GM23338 (cell line): ENCODE measurements around the gene MASP2. TPM values are rescaled to one million over a fixed set of nuclear protein-coding genes. Genes with fewer than 3 reads are reported as not detected.

Experiments
- ATAC-seq: fragments of 200-7000 bp; cut with Tn5 transposase; 3 replicates; pipeline ENCODE4 v1.9.1; 2020
- DNase-seq: peaks from one replicate; pipeline ENCODE4 v3.0.0-alpha.2; 2015; ENCODE audit warnings: low spot score
- H2AFZ ChIP-seq: fragments of 200-600 bp; sonication (generic); 2 replicates; pipeline ENCODE4 v1.8.0; 2016; ENCODE audit warnings: antibody characterized with exemption, mild to moderate bottlenecking, moderate library complexity
- H3F3A ChIP-seq: fragments of 200-600 bp; sonication (generic); replicated peaks from 2 replicates; pipeline ENCODE4 v1.8.0; 2017; ENCODE audit warnings: antibody characterized with exemption, mixed run types, low read depth
- H3K27ac ChIP-seq: fragments of 200-600 bp; sonication (generic); 2 replicates; pipeline ENCODE4 v1.6.1; 2016; ENCODE audit warnings: low read depth
- H3K27me3 ChIP-seq: fragments of 200-600 bp; sonication (generic); 2 replicates; pipeline ENCODE4 v1.8.0; 2016; ENCODE audit warnings: mild to moderate bottlenecking, mixed run types, moderate library complexity; ENCODE audit not compliant: insufficient read depth
- H3K36me3 ChIP-seq: fragments of 200-600 bp; sonication (generic); 2 replicates; pipeline ENCODE4 v1.8.0; 2016; ENCODE audit warnings: mild to moderate bottlenecking; ENCODE audit not compliant: insufficient read depth
- H3K4me1 ChIP-seq: fragments of 200-600 bp; sonication (generic); 2 replicates; pipeline ENCODE4 v1.8.0; 2016; ENCODE audit warnings: mild to moderate bottlenecking, moderate library complexity; ENCODE audit not compliant: insufficient read depth
- H3K4me2 ChIP-seq: fragments of 200-600 bp; sonication (generic); 2 replicates; pipeline ENCODE4 v1.7.1; 2017; ENCODE audit warnings: mixed run types
- H3K4me3 ChIP-seq: fragments of 200-600 bp; sonication (generic); 2 replicates; pipeline ENCODE4 v1.6.1; 2016; ENCODE audit warnings: mixed run types
- H3K79me2 ChIP-seq: fragments of 200-600 bp; sonication (generic); replicated peaks from 2 replicates; pipeline ENCODE4 v1.8.0; 2017; ENCODE audit warnings: mild to moderate bottlenecking; ENCODE audit not compliant: insufficient read depth
- H3K9me2 ChIP-seq: fragments of 200-600 bp; sonication (generic); 2 replicates; pipeline ENCODE4 v1.8.0; 2017; ENCODE audit not compliant: insufficient read depth
- H4K20me1 ChIP-seq: fragments of 200-600 bp; sonication (generic); replicated peaks from 2 replicates; pipeline ENCODE4 v1.8.0; 2017; ENCODE audit warnings: mild to moderate bottlenecking; ENCODE audit not compliant: insufficient read depth
- H3K27ac Mint-ChIP-seq: 2 replicates; pipeline ENCODE4 v1.8.0; 2020; ENCODE audit warnings: inconsistent platforms, mild to moderate bottlenecking, moderate library complexity, mixed read lengths
- H3K27me3 Mint-ChIP-seq: 3 replicates; pipeline ENCODE4 v1.8.0; 2022; ENCODE audit warnings: low read depth, mild to moderate bottlenecking, moderate library complexity, mixed read lengths, inconsistent platforms; ENCODE audit not compliant: insufficient read depth, poor library complexity
- H3K36me3 Mint-ChIP-seq: 3 replicates; pipeline ENCODE4 v1.8.0; 2021; ENCODE audit warnings: low read depth, mild to moderate bottlenecking, inconsistent platforms, moderate library complexity, mixed read lengths
- H3K4me1 Mint-ChIP-seq: 3 replicates; pipeline ENCODE4 v1.8.0; 2020; ENCODE audit warnings: mild to moderate bottlenecking, inconsistent platforms, mixed read lengths
- H3K4me3 Mint-ChIP-seq: 3 replicates; pipeline ENCODE4 v1.8.0; 2021; ENCODE audit warnings: moderate library complexity, mild to moderate bottlenecking, inconsistent platforms, mixed read lengths
- H3K9me3 Mint-ChIP-seq: 3 replicates; pipeline ENCODE4 v1.8.0; 2020; ENCODE audit warnings: moderate library complexity, mild to moderate bottlenecking, inconsistent platforms, mixed read lengths
- CREB1 ChIP-seq: fragments of 250-450 bp; sonication (Bioruptor Pico); IDR thresholded peaks from 2 replicates; pipeline ENCODE4 v1.5.0; 2020; ENCODE audit warnings: low read depth, mild to moderate bottlenecking, moderate library complexity
- EZH2 ChIP-seq: fragments of 200-600 bp; sonication (generic); IDR thresholded peaks from one replicate; pipeline ENCODE4 v1.8.0; 2017; ENCODE audit warnings: antibody characterized with exemption, mild to moderate bottlenecking, low read depth; ENCODE audit not compliant: unreplicated experiment
- EZH2phosphoT487 ChIP-seq: fragments of 200-600 bp; sonication (generic); IDR thresholded peaks from one replicate; pipeline ENCODE4 v1.8.1; 2018; ENCODE audit warnings: antibody characterized with exemption; ENCODE audit not compliant: unreplicated experiment
- JUNB ChIP-seq: IDR thresholded peaks from one replicate; pipeline ENCODE4 v1.6.1; 2016; ENCODE audit warnings: antibody characterized with exemption; ENCODE audit not compliant: unreplicated experiment
- POLR2AphosphoS5 ChIP-seq: IDR thresholded peaks from 2 replicates; pipeline ENCODE4 v1.6.1; 2016; ENCODE audit warnings: antibody characterized with exemption, low read depth
- STAT1 ChIP-seq: IDR thresholded peaks from one replicate; pipeline ENCODE4 v1.6.1; 2016; ENCODE audit warnings: antibody characterized with exemption; ENCODE audit not compliant: unreplicated experiment
- ZNF114 ChIP-seq: fragments of 250-450 bp; sonication (Bioruptor Pico); IDR thresholded peaks from 2 replicates; pipeline ENCODE4 v1.5.0; 2020; ENCODE audit warnings: mild to moderate bottlenecking, moderate library complexity
- ZNF331 ChIP-seq: fragments of 250-450 bp; sonication (Bioruptor Pico); IDR thresholded peaks from 2 replicates; pipeline ENCODE4 v1.5.0; 2020; ENCODE audit warnings: low read depth, mild to moderate bottlenecking, moderate library complexity
- polyA plus RNA-seq: library from polyadenylated mRNA; unstranded; fragments of >200 nt; fragmentation: Nextera tagmentation; extraction: Ambion mirVana; gene quantifications from 2 replicates; pipeline ENCODE4 v1.2.1, GENCODE V29; 2016
- total RNA-seq: library from RNA; depleted of rRNA; stranded (reverse); fragments of >200 nt; shearing (Covaris generic); gene quantifications from 2 replicates; pipeline ENCODE4 v1.2.3, GENCODE V29; 2014
- TF ChIP-seq, protein P1 (sequence below): IDR thresholded peaks from one replicate; pipeline ENCODE4 v1.6.1; 2018; ENCODE audit warnings: antibody characterized with exemption; ENCODE audit not compliant: unreplicated experiment
- TF ChIP-seq, protein P2 (sequence below), 2 experiments: fragments of 200-600 bp in 1 of 2; sonication (generic) in 1 of 2; conservative IDR thresholded peaks; 2 replicates each; pipeline versions ENCODE4 v1.5.1 to v1.6.1; 2016 to 2017; ENCODE audit warnings: antibody characterized with exemption in 2 of 2, low read depth in 2 of 2, mild to moderate bottlenecking in 2 of 2, moderate library complexity in 1 of 2
- TF ChIP-seq, protein P3 (sequence below): IDR thresholded peaks from 2 replicates; pipeline ENCODE4 v1.6.1; 2016; ENCODE audit warnings: antibody characterized with exemption

Gene MASP2
- total and polyA plus RNA-seq, 2 experiments from 2014 or later = 0.71 to 1.5 TPM

DNA sequence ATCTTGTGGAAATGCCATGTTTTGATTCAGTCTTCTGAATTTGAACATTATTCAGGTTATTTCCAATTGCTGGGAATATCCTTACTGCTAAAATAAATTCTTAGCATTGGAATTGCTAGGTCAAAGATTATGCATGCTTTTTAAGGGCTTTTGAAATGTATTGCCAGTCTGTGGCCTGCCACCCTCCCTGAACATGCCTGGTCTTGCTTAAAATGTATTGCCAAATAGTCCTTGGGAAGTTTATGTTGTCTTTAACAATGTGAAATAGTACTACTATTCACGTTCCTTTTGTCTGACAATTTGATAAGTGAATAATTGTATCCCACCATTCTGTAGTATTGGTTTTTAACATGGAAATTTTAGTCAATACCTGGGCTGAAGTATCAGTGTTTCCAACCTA lies 21.0 kb downstream of the MASP2 start (continued):
- TF ChIP-seq, protein P1, sequence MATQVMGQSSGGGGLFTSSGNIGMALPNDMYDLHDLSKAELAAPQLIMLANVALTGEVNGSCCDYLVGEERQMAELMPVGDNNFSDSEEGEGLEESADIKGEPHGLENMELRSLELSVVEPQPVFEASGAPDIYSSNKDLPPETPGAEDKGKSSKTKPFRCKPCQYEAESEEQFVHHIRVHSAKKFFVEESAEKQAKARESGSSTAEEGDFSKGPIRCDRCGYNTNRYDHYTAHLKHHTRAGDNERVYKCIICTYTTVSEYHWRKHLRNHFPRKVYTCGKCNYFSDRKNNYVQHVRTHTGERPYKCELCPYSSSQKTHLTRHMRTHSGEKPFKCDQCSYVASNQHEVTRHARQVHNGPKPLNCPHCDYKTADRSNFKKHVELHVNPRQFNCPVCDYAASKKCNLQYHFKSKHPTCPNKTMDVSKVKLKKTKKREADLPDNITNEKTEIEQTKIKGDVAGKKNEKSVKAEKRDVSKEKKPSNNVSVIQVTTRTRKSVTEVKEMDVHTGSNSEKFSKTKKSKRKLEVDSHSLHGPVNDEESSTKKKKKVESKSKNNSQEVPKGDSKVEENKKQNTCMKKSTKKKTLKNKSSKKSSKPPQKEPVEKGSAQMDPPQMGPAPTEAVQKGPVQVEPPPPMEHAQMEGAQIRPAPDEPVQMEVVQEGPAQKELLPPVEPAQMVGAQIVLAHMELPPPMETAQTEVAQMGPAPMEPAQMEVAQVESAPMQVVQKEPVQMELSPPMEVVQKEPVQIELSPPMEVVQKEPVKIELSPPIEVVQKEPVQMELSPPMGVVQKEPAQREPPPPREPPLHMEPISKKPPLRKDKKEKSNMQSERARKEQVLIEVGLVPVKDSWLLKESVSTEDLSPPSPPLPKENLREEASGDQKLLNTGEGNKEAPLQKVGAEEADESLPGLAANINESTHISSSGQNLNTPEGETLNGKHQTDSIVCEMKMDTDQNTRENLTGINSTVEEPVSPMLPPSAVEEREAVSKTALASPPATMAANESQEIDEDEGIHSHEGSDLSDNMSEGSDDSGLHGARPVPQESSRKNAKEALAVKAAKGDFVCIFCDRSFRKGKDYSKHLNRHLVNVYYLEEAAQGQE = no peak
- TF ChIP-seq, protein P2, sequence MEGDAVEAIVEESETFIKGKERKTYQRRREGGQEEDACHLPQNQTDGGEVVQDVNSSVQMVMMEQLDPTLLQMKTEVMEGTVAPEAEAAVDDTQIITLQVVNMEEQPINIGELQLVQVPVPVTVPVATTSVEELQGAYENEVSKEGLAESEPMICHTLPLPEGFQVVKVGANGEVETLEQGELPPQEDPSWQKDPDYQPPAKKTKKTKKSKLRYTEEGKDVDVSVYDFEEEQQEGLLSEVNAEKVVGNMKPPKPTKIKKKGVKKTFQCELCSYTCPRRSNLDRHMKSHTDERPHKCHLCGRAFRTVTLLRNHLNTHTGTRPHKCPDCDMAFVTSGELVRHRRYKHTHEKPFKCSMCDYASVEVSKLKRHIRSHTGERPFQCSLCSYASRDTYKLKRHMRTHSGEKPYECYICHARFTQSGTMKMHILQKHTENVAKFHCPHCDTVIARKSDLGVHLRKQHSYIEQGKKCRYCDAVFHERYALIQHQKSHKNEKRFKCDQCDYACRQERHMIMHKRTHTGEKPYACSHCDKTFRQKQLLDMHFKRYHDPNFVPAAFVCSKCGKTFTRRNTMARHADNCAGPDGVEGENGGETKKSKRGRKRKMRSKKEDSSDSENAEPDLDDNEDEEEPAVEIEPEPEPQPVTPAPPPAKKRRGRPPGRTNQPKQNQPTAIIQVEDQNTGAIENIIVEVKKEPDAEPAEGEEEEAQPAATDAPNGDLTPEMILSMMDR (conservative IDR thresholded peaks at IDR 0.05; ENCODE audit: low read depth in 2 of 2) = no peak
- TF ChIP-seq, protein P3, sequence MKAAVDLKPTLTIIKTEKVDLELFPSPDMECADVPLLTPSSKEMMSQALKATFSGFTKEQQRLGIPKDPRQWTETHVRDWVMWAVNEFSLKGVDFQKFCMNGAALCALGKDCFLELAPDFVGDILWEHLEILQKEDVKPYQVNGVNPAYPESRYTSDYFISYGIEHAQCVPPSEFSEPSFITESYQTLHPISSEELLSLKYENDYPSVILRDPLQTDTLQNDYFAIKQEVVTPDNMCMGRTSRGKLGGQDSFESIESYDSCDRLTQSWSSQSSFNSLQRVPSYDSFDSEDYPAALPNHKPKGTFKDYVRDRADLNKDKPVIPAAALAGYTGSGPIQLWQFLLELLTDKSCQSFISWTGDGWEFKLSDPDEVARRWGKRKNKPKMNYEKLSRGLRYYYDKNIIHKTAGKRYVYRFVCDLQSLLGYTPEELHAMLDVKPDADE = no peak
- no peak for TF ChIP-seq ZNF331 (CRISPR knock-in tag)
- no peak for TF ChIP-seq CREB1 (CRISPR knock-in tag)
- TF ChIP-seq STAT1 = no peak

DNA sequence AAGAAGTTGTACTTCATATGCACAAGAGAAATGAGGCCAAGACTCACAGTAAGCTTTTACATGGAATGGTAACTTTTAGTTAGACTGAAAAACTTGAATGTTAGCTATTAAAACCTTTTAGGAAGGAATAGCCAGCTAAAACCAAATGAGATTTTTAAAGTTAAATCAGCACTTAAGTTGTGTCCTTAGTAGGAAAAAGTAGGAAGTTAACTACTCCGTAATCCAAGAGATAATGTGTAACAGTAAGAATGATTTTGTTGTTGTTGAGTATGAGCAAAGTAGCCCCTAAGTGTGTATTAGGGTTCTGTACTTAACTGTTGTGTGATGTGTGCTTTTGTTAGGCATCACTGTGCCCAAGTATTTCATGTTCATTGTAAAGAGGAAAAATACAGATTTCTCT lies 21.4 kb downstream of the MASP2 start:
- H3K27ac ChIP-seq = peak overlapping the region; percentile 24
- ATAC-seq (no peak), DNase-seq (no peak)
- H3K4me3 Mint-ChIP-seq = no peak overlapping the region
- peaks cover 1% of the 10 kb centered on the region for H3K27me3 Mint-ChIP-seq
- H3F3A ChIP-seq = peaks cover 46% of the 10 kb centered on the region
- peaks cover 13% of the 10 kb centered on the region; the same call in 1 of the 2 replicates for H3K79me2 ChIP-seq
- peaks cover 1% of the 10 kb centered on the region; the same call in 2 of the 3 replicates for H3K4me1 Mint-ChIP-seq
- H3K9me3 Mint-ChIP-seq = no peaks in the 10 kb centered on the region
- no peaks in the 10 kb centered on the region for H3K9me2 ChIP-seq
- no peak overlapping the region for H3K4me3 ChIP-seq
- H3K36me3 ChIP-seq = peaks cover 63% of the 10 kb centered on the region
- no peak overlapping the region for H2AFZ ChIP-seq
- H3K27ac Mint-ChIP-seq = no peak overlapping the region
- no peaks in the 10 kb centered on the region for H3K27me3 ChIP-seq
- no peaks in the 10 kb centered on the region for H3K4me1 ChIP-seq
- H3K4me2 ChIP-seq = no peak overlapping the region
- H4K20me1 ChIP-seq = peaks cover 44% of the 10 kb centered on the region
- peaks cover 85% of the 10 kb centered on the region for H3K36me3 Mint-ChIP-seq
- TF ChIP-seq EZH2 (no peak), JUNB (no peak), POLR2AphosphoS5 (no peak), EZH2phosphoT487 (no peak), ZNF114 (CRISPR knock-in tag) (no peak)
- TF ChIP-seq, protein P1 = no peak
- TF ChIP-seq, protein P3 = no peak
